Measurements from ENCODE around the gene SKOR1.

- TF ChIP-seq POLR2A (IDR thresholded peaks at IDR 0.05) (no peak), POLR2AphosphoS5 (IDR thresholded peaks at IDR 0.05) (no peak), EP300 (IDR thresholded peaks at IDR 0.05) (no peak)
- TF ChIP-seq, protein P1, sequence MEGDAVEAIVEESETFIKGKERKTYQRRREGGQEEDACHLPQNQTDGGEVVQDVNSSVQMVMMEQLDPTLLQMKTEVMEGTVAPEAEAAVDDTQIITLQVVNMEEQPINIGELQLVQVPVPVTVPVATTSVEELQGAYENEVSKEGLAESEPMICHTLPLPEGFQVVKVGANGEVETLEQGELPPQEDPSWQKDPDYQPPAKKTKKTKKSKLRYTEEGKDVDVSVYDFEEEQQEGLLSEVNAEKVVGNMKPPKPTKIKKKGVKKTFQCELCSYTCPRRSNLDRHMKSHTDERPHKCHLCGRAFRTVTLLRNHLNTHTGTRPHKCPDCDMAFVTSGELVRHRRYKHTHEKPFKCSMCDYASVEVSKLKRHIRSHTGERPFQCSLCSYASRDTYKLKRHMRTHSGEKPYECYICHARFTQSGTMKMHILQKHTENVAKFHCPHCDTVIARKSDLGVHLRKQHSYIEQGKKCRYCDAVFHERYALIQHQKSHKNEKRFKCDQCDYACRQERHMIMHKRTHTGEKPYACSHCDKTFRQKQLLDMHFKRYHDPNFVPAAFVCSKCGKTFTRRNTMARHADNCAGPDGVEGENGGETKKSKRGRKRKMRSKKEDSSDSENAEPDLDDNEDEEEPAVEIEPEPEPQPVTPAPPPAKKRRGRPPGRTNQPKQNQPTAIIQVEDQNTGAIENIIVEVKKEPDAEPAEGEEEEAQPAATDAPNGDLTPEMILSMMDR (IDR thresholded peaks at IDR 0.05), result no peak
Measured at GRCh38 chr15:67882487-67883233, 57.4 kb downstream of the SKOR1 start.

All from suprapubic skin (tissue), 4 donors.